Measurements from ENCODE around the gene GNL1.
"Not testable (repeated sequence)": the region's sequence is repeated elsewhere in the genome, so short reads cannot be mapped to it uniquely, and the experiment has no call there.

Gene GNL1

GRCh38 chr6:30495993-30496392, 60.3 kb downstream of the GNL1 start:
- DNase-seq (ENCODE audit: low spot score) = no peak

DNA sequence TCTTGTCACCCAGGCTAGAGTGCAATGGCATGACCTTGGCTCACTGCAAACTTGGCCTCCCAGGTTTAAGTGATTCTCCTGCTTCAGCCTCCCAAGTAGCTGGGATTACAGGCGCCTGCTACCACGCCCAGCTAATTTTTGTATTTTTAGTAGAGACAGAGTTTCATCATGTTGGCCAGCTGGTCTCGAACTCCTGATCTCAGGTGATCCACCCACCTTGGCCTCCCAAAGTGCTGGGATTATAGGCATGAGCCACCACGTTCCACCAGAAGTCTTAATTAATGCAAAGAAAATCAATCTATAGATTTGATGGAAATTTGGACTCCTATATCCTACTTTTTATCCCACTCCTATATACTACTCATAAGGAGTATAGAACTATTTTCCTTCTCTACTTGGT, 61.2 kb downstream of the GNL1 start:
- DNase-seq (ENCODE audit: low spot score) = not testable (repeated sequence)

DNA sequence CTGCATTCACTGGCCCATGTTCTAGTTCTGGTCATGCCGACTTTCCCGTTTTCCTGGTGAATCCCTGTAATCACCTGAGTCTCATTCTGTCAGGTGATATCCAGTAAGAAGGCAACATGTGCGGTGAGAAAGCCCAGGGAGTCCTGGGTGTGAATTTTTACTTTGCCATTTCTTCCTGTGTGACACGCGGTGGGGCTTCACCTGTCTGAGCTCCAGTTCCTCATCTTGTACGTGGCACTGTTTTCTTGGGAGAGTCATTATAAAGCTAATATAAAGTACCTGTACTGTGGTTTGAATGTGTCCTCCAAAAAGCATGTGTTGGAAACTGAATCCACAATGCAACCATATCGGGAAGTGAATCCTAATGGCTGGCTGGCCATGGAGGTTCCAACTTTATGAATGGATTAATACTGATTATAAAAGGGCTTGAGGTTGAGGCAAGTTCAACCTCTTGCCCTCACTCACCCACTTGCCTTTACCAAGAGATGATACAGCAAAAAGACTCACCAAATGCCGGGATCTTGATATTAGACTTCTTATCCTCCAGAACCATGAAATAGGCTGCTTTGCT, 61.9 kb downstream of the GNL1 start:
- DNase-seq (ENCODE audit: low spot score) = no peak

DNA sequence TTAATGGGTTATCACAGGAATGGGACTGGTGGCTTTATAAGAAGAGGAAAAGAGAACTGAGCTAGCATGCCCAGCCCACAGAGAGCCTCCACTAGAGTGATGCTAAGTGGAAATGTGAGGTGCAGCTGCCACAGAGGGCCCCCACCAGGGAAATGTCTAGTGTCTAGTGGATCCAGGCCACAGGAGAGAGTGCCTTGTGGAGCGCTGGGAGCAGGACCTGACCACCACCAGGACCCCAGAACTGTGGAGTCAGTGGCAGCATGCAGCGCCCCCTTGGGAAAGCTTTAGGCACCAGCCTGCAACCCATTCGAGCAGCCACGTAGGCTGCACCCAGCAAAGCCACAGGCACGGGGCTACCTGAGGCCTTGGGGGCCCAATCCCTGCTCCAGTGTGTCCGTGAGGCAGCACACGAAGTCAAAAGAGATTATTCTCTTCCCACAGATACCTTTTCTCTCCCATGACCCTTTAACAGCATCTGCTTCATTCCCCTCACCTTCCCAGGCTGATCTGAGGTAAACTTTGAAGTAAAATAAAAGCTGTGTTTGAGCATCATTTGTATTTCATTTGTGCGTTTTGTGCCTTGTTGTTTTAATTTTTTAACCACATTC, 62.5 kb downstream of the GNL1 start:
- peak; percentile 63 for DNase-seq (ENCODE audit: low spot score)

GRCh38 chr6:30491991-30492952, 64.0 kb downstream of the GNL1 start:
- DNase-seq (ENCODE audit: low spot score) = no peak

Measured in iPS-NIHi11 (cell line).